B cell (primary cell): ENCODE results near the gene SOCS3.

ENCODE experiments used
- EZH2 ChIP-seq: IDR thresholded peaks from 2 replicates; pipeline ENCODE4 v1.6.1; 2012; ENCODE audit warnings: borderline replicate concordance, low read depth, mild to moderate bottlenecking, moderate library complexity, low read length; ENCODE audit not compliant: insufficient read depth, poor library complexity, severe bottlenecking
- TF ChIP-seq, protein P1 (sequence below): fragments of 200-600 bp; IDR thresholded peaks from one replicate; pipeline ENCODE4 v1.8.0; 2022; ENCODE audit warnings: antibody characterized with exemption, mild to moderate bottlenecking

DNA sequence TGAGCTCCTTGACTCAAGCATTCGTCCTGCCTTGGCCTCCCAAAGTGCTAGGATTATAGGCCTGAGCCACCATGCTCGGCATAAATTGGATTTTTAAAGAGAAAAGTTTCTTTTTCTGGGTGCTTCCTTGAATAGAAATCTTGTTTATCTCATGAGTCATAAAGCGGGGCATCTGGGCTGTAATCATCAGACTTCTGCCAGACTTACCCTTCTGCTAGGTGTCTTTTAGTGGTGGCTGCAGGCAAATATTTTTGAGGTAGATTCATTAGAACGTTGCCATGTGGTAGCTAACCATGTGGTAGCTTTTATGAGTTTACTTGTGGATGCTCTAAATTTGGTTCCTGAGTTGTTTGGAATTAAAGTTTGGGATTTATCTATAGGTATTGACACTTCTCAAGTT is 32.0 kb upstream of the SOCS3 start:
- TF ChIP-seq, protein P1, sequence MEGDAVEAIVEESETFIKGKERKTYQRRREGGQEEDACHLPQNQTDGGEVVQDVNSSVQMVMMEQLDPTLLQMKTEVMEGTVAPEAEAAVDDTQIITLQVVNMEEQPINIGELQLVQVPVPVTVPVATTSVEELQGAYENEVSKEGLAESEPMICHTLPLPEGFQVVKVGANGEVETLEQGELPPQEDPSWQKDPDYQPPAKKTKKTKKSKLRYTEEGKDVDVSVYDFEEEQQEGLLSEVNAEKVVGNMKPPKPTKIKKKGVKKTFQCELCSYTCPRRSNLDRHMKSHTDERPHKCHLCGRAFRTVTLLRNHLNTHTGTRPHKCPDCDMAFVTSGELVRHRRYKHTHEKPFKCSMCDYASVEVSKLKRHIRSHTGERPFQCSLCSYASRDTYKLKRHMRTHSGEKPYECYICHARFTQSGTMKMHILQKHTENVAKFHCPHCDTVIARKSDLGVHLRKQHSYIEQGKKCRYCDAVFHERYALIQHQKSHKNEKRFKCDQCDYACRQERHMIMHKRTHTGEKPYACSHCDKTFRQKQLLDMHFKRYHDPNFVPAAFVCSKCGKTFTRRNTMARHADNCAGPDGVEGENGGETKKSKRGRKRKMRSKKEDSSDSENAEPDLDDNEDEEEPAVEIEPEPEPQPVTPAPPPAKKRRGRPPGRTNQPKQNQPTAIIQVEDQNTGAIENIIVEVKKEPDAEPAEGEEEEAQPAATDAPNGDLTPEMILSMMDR: no peak
- no peak for TF ChIP-seq EZH2
